ENCODE data around the gene SPSB2.

- TF ChIP-seq POLR2AphosphoS5 (IDR thresholded peaks at IDR 0.05; ENCODE audit: low read depth, low read length) (no peak), POLR2A (IDR thresholded peaks at IDR 0.05; ENCODE audit: low read depth, low read length) (no peak), SPI1 (IDR thresholded peaks at IDR 0.05; ENCODE audit: low read depth, low read length) (no peak), TAF1 (IDR thresholded peaks at IDR 0.05; ENCODE audit: low read depth, low read length) (no peak), PAX5 (IDR thresholded peaks at IDR 0.05; ENCODE audit: insufficient read depth, low read length, severe bottlenecking) (no peak)
Measured at GRCh38 chr12:6896846-6897435, 23.8 kb upstream of the SPSB2 start.
